GM21529 (cell line): ENCODE measurements around the gene CLEC10A.
"Not testable (repeated sequence)": the region's sequence is repeated elsewhere in the genome, so short reads cannot be mapped to it uniquely, and the experiment has no call there.

Experiments
- ATAC-seq: cut with Tn5 transposase; IDR thresholded peaks from one replicate; pipeline ENCODE4 v1.9.1; 2021; ENCODE audit not compliant: unreplicated experiment

CLEC10A gene, protein sequence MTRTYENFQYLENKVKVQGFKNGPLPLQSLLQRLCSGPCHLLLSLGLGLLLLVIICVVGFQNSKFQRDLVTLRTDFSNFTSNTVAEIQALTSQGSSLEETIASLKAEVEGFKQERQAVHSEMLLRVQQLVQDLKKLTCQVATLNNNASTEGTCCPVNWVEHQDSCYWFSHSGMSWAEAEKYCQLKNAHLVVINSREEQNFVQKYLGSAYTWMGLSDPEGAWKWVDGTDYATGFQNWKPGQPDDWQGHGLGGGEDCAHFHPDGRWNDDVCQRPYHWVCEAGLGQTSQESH

GRCh38 chr17:7079581-7080455 is at the start of gene CLEC10A:
TSS of gene CLEC10A (minus strand) at chr17:7080251. CDS start at chr17:7078812, 1,439 bp downstream.
- ATAC-seq = no peak

GRCh38 chr17:7129311-7129710 is 49.3 kb upstream of the CLEC10A start:
- ATAC-seq = no peak

- no peak for ATAC-seq
Measured at GRCh38 chr17:7128160-7128559, 48.1 kb upstream of the CLEC10A start.

DNA sequence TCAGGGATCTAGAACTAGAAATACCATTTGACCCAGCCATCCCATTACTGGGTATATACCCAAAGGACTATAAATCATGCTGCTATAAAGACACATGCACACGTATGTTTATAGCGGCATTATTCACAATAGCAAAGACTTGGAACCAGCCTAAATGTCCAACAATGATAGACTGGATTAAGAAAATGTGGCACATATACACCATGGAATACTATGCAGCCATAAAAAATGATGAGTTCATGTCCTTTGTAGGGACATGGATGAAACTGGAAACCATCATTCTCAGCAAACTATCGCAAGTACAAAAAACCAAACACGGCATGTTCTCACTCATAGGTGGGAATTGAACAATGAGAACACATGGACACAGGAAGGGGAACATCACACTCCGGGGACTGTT is 47.5 kb upstream of the CLEC10A start:
- ATAC-seq = not testable (repeated sequence)

DNA sequence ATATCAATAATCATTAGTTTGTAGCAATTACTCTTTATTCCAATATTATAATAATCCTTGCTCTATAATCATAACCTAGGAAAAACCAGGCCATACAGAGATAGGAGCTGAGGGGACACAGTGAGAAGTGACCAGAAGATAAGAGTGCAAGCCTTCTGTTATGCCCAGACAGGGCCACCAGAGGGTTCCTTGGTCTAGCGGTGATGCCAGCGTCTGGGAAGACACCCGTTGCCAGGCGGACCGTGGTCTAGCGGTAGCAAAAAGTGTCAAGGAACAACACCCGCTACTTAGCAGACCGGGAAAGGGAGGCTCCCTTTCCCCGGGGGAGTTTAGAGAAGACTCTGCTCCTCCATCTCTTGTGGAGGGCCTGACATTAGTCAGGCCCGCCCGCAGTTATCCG is 46.3 kb upstream of the CLEC10A start:
- ATAC-seq = not testable (repeated sequence)

DNA sequence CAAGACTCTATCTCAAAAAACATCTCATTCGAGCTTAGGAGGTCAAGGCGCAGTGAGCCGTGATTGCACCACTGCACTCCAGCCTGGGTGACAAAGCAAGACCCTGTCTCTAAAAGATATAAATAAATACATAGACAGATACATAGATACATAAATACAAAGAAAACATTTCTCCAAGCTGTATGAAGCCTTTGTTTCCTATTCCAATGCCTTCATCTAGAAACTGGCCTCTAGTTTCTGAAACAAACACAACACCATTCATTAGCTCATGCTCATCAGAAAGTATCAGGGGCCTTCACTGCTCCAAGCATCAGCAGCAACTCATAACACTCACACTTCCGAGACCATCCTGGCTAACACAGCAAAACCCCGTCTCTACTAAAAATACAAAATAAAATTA is 44.9 kb upstream of the CLEC10A start:
- no peak for ATAC-seq

DNA sequence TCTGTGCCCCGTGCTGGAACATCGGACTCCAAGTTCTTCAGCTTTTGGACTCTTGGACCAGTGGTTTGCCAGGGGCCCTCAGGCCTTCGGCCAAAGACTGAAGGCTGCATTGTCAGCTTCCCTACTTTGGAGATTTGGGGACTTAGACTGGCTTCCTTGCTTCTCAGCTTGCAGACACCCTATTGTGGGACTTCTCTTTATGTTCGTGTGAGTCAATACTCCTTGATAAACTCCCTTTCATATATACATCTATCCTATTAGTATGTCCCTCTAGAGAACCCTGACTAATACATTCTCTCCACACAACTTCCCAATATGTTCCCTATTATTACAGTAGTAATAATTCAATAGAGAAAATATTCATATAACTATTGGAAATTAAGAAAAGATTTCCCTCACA is 43.8 kb upstream of the CLEC10A start:
- no peak for ATAC-seq

DNA sequence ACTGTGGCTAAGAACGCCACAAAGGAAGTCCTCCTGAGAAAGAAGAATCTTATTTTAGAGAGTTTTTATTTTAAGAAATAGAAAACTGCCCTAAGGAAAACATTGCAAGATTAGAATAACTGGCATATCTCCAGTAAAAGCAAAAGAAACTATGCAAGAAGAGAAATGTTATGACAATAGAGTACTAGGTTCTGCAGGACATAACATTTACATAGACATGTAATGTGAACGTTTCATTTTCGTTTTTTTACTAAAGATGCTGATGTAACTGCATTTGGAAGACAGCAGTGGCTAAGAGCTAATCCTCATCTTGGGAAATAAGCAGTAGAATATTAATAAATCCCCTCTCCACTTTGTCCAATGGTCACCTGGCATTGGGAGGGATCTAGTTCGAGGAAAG is 42.3 kb upstream of the CLEC10A start:
- no peak for ATAC-seq

- not testable (repeated sequence) for ATAC-seq
Measured at GRCh38 chr17:7120635-7121034, 40.6 kb upstream of the CLEC10A start.

- ATAC-seq = no peak
Measured at GRCh38 chr17:7120123-7120522, 40.1 kb upstream of the CLEC10A start.

DNA sequence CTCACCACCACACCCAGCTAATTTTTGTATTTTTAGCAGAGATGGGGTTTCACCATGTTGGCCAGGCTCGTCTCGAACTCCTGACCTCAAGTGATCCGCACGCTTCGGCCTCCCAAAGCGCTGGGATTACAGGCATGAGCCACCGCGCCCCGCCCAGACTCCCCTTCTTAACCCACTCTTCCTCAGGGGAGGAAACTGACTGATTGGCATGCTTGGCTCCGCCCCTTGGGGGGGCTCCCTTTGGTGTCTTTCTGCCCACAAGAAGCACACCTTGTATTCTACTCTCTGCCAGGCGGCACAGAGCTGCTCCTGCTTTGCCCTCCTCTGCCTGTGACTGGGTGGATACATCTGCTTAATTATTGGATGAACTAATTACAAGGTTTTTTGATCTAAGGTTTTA is 39.3 kb upstream of the CLEC10A start:
- ATAC-seq = no peak

GRCh38 chr17:7114875-7115614 is 35.0 kb upstream of the CLEC10A start:
- ATAC-seq = no peak

DNA sequence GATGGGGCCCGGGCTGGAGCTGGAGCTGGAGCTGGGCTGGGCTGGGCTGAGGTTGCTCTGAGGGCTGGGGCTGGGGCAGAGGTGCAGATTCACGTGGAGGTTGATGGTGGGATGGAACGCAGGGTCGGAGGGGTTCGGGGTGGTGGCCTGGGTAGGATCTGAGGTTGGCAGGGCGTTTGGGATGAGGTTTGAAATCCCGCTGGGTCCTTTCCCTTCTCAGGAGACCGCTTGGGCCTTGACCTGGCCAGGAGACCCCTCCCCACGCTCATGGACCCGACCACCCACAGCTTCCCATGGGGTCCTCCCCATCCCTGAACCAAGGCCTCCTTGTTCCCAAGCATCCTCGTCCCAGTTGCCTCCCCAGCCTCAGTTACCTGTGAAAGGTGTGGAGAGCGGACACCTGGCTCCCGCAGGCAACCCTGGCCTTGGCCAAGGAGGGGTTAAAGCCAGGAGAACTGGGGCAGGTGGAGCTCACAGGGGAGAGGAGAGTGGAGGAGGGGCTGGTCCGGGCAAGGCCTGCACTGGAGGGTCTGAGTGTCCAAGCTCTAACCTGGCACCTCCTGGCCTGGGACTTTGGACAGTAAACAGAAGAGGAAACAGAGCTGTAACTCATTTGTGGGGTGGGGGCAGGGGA is 34.3 kb upstream of the CLEC10A start, which contains the start of gene ASGR2:
Gene ASGR2, minus strand, starts transcription at position 582 of the 634 bp plus-strand sequence. CDS start 582 bp downstream, outside the sequence.
- ATAC-seq = no peak

- no peak for ATAC-seq
Measured at GRCh38 chr17:7113273-7114071, 33.4 kb upstream of the CLEC10A start.

GRCh38 chr17:7112510-7113108 is 32.6 kb upstream of the CLEC10A start:
- ATAC-seq = no peak

- no peak for ATAC-seq
Measured at GRCh38 chr17:7111784-7112509, 31.9 kb upstream of the CLEC10A start.

DNA sequence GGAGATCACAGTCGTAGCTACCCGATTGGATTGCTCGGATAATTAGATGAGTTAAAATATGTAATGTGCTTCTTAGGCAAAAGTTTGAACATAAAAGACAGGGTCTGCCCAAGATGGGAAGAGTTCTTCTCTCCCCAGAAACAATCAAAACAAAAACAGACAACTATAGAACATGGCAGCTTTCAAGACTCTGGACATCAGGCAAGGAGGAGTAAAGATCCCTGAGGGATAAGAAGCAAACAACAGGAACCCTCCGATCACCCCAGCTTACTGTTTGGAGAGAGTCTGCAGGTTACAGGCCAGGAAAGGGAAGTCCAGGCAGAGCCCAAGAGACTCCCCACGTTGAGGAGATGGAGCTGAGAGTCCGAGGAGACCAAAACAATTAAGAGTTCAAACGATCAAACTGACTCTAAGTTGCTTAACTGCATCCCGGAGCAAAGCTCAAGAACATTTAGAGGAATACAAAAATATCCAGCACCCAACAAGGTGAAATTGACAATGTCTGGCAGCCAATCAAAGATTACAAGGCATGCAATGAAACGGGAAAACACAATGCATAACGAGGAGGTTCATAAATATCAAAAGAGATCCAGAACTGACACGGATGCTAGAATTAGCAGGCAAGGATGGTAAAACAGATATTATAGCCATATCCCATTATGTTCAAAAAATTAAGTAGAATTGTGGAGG is 30.7 kb upstream of the CLEC10A start:
- no peak for ATAC-seq
